Measurements from ENCODE around the gene TXNRD2. TPM values are rescaled to one million over a fixed set of nuclear protein-coding genes. Genes with fewer than 3 reads are reported as not detected.

TXNRD2 gene
- total and polyA plus RNA-seq, 2 of the 4 experiments (the other 2 are of a cell fraction), result 15.6 to 25.7 TPM

DNA sequence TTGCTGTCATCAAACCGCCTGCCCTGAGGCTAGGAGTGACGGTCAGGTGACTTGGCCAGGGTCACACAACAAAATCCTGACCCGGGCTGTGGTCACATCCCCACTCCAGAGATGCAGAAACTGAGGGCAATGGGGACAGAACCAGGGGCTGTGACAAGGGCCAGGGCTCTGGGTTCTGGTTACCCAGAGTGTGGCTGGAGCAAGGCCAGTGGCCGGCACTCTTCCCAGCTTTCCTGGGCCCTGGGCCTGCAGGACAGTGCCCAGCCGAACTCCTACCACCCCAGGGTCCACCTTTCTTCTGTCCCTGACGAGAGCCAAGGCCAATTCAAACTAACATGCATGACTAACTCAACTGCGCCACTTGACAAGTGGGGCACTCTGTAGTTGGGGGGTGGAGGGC lies 39.1 kb upstream of the TXNRD2 start:
- no peak overlapping the region for H3K14ac ChIP-seq (replicated peaks; ENCODE audit: low read depth, low read length)
- no peak overlapping the region for H2BK120ac ChIP-seq (ENCODE audit: low read depth, low read length)
- H3K9ac ChIP-seq (ENCODE audit: low read depth, low read length), result no peak overlapping the region
- H3K4me2 ChIP-seq (ENCODE audit: low read depth, low read length), result no peak overlapping the region
- ATAC-seq (ENCODE audit: low read depth) (no peak), DNase-seq (no peak)
- H3K4me1 ChIP-seq (ENCODE audit: control insufficient read depth, insufficient read depth, low read length), result peaks cover 10% of the 10 kb centered on the region
- no peak overlapping the region for H2BK15ac ChIP-seq (ENCODE audit: low read depth, low read length)
- BruUV-seq (replicated peaks), result no TSS peak
- POLR2A ChIA-PET (ENCODE audit: unreplicated experiment), result no interaction called here
- peaks cover 11% of the 10 kb centered on the region for H3K9me1 ChIP-seq (ENCODE audit: insufficient read depth, low read length)
- no peak overlapping the region for H2BK20ac ChIP-seq (ENCODE audit: low read depth, low read length)
- no peak overlapping the region for H3K56ac ChIP-seq (ENCODE audit: extremely low read depth, insufficient read depth, low read length)
- no peak overlapping the region for H3K23ac ChIP-seq (ENCODE audit: low read depth, low read length)
- no peak overlapping the region for H3K4me3 ChIP-seq (ENCODE audit: insufficient read depth, low read depth, low read length)
- in situ Hi-C loops (cut with MboI; ENCODE audit: low sequenced_read_pairs), result no loop called here
- peaks cover 13% of the 10 kb centered on the region; the same call in 1 of the 2 replicates for H4K20me1 ChIP-seq (ENCODE audit: insufficient read depth, low read length)
- H3K9me3 ChIP-seq (ENCODE audit: control insufficient read depth, insufficient read depth, low read length), result no peaks in the 10 kb centered on the region
- no peaks in the 10 kb centered on the region for H3K27me3 ChIP-seq (ENCODE audit: control insufficient read depth, insufficient read depth, low read length)
- TF ChIP-seq MAZ (IDR thresholded peaks at IDR 0.05; ENCODE audit: borderline replicate concordance, low read depth, low read length) (no peak), RFX5 (IDR thresholded peaks at IDR 0.05; ENCODE audit: low read depth, low read length) (no peak), SMC3 (IDR thresholded peaks at IDR 0.05; ENCODE audit: low read depth, low read length) (no peak), RAD21 (IDR thresholded peaks at IDR 0.05; ENCODE audit: low read length) (no peak), BHLHE40 (IDR thresholded peaks at IDR 0.05; ENCODE audit: low read depth, low read length) (no peak), POLR2A (IDR thresholded peaks at IDR 0.05; ENCODE audit: low read depth, low read length) (no peak), RCOR1 (IDR thresholded peaks at IDR 0.05; ENCODE audit: insufficient replicate concordance, low read length) (no peak), FOS (IDR thresholded peaks at IDR 0.05; ENCODE audit: low read depth, low read length) (no peak), CHD1 (IDR thresholded peaks at IDR 0.05; ENCODE audit: low read depth, low read length) (no peak), MXI1 (IDR thresholded peaks at IDR 0.05; ENCODE audit: borderline replicate concordance, low read depth, low read length) (no peak), CEBPB (IDR thresholded peaks at IDR 0.05; ENCODE audit: low read depth, low read length) (no peak), NFE2L2 (IDR thresholded peaks at IDR 0.05; ENCODE audit: low read depth, low read length) (no peak), MAFK (IDR thresholded peaks at IDR 0.05; ENCODE audit: low read depth, low read length) (no peak)
- TF ChIP-seq, protein P1, sequence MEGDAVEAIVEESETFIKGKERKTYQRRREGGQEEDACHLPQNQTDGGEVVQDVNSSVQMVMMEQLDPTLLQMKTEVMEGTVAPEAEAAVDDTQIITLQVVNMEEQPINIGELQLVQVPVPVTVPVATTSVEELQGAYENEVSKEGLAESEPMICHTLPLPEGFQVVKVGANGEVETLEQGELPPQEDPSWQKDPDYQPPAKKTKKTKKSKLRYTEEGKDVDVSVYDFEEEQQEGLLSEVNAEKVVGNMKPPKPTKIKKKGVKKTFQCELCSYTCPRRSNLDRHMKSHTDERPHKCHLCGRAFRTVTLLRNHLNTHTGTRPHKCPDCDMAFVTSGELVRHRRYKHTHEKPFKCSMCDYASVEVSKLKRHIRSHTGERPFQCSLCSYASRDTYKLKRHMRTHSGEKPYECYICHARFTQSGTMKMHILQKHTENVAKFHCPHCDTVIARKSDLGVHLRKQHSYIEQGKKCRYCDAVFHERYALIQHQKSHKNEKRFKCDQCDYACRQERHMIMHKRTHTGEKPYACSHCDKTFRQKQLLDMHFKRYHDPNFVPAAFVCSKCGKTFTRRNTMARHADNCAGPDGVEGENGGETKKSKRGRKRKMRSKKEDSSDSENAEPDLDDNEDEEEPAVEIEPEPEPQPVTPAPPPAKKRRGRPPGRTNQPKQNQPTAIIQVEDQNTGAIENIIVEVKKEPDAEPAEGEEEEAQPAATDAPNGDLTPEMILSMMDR (conservative IDR thresholded peaks at IDR 0.05; ENCODE audit: low read depth, low read length), result no peak
- TF ChIP-seq, protein P2, sequence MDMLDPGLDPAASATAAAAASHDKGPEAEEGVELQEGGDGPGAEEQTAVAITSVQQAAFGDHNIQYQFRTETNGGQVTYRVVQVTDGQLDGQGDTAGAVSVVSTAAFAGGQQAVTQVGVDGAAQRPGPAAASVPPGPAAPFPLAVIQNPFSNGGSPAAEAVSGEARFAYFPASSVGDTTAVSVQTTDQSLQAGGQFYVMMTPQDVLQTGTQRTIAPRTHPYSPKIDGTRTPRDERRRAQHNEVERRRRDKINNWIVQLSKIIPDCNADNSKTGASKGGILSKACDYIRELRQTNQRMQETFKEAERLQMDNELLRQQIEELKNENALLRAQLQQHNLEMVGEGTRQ (IDR thresholded peaks at IDR 0.05; ENCODE audit: low read depth, low read length), result no peak
- TF ChIP-seq, protein P3, sequence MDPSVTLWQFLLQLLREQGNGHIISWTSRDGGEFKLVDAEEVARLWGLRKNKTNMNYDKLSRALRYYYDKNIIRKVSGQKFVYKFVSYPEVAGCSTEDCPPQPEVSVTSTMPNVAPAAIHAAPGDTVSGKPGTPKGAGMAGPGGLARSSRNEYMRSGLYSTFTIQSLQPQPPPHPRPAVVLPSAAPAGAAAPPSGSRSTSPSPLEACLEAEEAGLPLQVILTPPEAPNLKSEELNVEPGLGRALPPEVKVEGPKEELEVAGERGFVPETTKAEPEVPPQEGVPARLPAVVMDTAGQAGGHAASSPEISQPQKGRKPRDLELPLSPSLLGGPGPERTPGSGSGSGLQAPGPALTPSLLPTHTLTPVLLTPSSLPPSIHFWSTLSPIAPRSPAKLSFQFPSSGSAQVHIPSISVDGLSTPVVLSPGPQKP (IDR thresholded peaks at IDR 0.05; ENCODE audit: borderline replicate concordance, low read depth, low read length), result no peak
- H2AK5ac ChIP-seq (ENCODE audit: low read depth, low read length), result no peak overlapping the region
- no peak overlapping the region for H3K27ac ChIP-seq (ENCODE audit: insufficient read depth, low read length)
- no peak overlapping the region for H3K4ac ChIP-seq (ENCODE audit: low read depth, low read length)
- CTCF ChIA-PET, result no interaction called here
- no peak overlapping the region for H2AK9ac ChIP-seq (replicated peaks; ENCODE audit: low read depth, low read length, poor library complexity)
- H3K36me3 ChIP-seq (ENCODE audit: control insufficient read depth, insufficient read depth, low read length), result peaks cover 12% of the 10 kb centered on the region
- intact Hi-C loops (cut with micrococcal nuclease), result no loop called here
- no peak overlapping the region for H3K18ac ChIP-seq (ENCODE audit: low read depth, low read length)
- no peak overlapping the region for H2AFZ ChIP-seq (replicated peaks; ENCODE audit: low read length, poor library complexity)
- peaks cover 4 to 29% of the 10 kb centered on the region in 2 experiments; a peak in 3 of 4 replicates for H3K79me1 ChIP-seq (ENCODE audit: low read depth in 1 of 2, low read length in 2 of 2)
- dilution Hi-C loops (cut with HindIII; ENCODE audit: low sequenced_read_pairs, unreplicated experiment), result no loop called here
- no peak overlapping the region for H2BK5ac ChIP-seq (ENCODE audit: low read depth, low read length, poor library complexity, severe bottlenecking)
- WGBS, 2 experiments (ENCODE audit: extremely low coverage in 2 of 2, insufficient read length in 1 of 2), result 100% methylated on average over 2 of the region's 7 CpGs; no CpG with 5 or more reads in 1 of the 2 experiments
- no peak overlapping the region for H4K5ac ChIP-seq (ENCODE audit: low read depth, low read length)
- no peak overlapping the region for H4K8ac ChIP-seq (ENCODE audit: low read depth in 2 of 2, low read length in 2 of 2)
- no peak overlapping the region for H4K91ac ChIP-seq (ENCODE audit: insufficient read depth, low read depth, low read length)

Data from IMR-90 (cell line).